ENCODE results near the gene ADGRF5.

ADGRF5 gene

DNA sequence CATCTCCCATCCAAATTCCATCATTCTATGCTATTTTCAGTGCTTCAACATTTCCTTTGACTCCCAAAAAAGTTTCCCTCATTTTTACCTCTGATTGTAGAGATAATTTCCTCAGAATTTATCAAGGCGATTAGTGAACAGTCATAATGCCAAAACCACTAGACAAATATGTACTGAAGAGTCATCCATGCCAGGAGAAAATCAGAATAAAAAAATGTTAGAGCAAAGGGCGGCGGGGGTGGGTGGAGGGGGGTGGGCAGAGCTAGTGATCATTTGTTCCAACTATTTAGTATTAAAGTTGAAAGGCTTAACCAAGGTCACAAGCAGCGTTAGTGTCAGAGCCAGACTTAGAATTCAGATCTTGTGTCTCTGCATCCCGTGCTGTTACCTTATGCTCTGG lies 5.3 kb upstream of the ADGRF5 start:
- no peak for DNase-seq

DNA sequence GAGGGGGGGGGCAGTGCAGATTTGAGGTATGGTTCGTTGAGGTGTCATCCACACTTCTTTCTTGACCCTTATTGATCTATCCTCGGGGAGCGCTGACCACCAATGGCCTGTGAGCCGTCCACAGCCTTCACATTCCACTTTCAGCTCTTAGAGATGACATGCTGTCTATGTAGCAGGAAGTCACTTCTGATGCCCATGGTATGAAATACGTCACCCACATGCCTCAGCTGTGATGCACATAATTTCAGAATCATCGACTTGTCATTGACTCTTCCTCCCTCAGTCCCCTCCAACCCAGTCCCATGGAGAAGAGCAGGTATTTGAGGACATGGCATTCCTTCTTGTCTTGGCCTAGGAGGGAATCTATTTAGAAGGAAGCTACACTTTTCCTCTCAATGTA lies 4.7 kb upstream of the ADGRF5 start:
- DNase-seq = no peak

DNA sequence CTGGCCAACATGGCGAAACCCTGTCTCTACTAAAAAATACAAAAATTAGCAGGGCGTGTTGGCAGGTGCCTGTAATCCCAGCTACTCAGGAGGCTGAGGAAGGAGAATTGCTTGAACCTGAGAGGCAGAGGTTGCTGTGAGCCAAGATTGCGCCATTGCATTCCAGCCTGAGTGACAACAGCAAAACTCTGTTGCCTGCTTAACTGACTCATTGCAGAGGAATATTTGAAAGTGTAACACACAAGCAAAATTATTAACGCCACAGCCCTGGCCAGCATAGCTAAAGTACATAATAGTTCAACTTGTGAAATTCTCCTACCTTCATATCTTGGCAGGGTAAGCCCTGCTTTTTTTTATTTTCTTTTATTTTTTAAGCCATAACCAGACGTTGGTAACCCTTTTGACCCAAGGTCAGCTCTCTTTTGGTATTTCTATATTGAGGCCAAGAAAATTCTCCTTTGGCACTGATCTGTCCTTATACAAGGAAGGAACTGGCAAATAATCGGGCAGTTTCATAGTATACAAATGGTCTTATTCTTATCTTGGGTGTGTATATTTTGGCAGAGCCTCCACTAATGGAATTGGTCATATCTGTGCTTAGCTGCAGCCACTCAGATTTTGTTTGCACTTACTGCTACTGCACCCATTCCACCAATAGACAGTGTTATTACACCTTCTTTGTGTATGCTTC lies 4.0 kb upstream of the ADGRF5 start:
- no peak for DNase-seq

DNA sequence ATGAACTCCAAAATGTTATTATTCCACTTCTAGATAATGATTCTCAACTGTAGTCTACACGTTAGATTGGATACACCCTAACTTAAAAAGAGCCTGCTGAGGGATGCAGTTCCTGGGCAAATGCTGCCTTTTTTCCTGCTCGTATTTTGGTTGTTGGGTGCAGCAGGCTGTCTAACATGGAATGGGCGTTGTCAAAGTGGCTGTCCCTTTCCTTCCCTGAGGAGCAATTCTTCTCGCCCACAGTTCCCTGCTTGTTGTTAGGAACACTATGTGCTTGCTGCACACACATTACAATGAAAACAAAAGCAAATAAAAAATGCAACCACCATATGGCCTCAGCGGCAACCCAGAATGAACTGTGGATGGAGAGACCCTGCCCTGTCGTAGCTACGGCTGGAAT lies 1.7 kb upstream of the ADGRF5 start:
- no peak for DNase-seq

DNA sequence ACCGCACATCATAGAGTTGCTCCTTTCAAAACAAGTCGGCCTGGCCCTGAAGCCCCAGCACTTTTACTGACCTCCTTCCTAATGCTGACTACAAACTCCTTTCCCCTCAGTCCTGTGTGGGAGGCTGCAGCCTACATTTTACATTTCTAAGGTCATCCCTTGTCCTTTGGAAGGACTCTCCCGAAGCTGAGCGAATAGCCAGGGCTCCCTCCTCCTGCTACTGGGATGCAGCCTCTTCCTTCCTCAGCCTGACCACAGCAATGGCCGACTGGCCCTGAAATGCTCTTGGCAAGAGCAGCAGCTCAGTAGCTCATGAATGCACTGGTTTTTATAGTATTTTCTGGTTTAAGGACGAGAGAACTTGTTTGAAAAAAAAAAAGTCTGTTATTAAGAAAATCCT lies 679 bp downstream of the ADGRF5 start:
- no peak for DNase-seq

DNA sequence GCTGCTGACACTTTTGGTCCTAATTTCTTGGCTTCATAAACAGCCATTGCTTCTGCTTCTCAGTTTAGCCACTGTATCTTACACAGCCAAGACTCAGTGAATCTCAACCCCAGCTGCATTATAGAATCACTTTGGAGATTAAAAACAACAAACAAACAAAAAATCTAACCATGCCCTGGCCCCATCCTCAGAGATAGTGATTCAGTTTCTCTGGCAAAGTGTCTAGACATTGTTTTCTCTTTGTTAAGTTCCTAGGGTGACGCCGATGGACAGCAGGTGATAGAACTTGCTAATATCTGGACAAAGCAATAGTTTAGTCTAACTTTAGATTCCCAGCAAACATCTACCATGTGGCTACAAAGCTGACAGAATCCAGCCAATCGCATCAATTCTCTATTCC lies 2.9 kb downstream of the ADGRF5 start:
- DNase-seq = no peak

DNA sequence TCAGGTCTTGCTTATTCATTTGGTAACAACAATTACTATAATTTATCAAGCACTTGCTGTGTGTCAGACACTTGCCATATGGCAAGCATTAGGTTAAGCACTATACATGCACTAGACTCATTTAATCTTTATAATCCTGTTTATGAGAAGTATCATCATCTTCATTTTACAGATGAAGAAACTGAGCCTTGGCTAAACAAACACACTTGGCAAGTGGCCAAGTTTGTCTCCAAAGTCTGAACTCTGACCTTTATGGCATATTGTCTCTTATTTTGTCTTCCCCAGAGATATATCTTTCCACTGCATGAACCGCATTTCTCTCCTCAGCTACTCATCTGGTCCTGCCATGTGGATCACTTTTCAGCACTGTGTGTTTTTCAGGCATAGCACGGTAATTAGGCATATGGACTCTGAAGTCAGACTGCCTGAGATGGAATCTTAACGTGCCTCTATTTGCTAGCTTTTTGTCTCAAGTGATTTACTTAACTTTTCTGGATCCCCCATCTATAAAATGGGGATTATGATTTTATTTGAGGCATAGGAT lies 4.7 kb downstream of the ADGRF5 start:
- no peak for DNase-seq

DNA sequence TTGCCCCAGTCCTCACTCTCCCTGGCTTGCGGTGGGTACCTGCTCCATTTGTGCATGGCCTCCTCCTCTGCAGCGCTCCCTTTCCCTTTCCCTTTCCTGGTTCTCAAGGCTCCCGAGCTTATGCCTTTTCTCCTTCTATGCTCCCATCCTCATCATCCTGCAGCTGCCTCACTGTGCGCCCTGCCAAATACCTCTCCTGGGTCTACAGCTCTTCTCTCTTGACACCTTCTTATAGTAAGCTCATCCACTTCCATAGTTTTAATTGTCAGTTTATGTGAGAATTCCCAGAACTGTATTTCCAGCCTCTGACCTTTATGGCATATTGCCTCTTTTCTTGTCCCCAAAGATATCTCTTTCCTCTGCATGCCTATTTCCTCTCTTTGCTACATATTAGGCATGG lies 5.9 kb downstream of the ADGRF5 start:
- no peak for DNase-seq

DNA sequence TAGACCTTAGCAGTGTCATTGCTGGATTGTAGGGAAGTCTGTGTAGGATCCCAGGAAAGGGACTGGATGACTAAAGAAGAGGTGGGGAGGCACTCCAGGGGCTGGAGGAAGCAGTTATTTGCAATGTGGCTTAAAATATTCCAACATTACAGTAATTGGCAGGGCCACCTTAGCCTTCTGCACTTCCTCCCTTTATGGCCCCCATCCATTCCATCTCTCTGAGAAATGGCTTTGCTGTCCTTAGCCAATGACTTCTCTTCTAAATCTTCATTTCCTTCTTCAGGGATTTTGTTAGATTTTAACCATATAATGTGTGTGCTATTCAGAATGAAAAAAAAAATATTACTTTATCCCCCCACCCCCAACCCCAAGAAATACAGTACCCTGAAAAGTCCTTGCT lies 6.4 kb downstream of the ADGRF5 start:
- no peak for DNase-seq

DNA sequence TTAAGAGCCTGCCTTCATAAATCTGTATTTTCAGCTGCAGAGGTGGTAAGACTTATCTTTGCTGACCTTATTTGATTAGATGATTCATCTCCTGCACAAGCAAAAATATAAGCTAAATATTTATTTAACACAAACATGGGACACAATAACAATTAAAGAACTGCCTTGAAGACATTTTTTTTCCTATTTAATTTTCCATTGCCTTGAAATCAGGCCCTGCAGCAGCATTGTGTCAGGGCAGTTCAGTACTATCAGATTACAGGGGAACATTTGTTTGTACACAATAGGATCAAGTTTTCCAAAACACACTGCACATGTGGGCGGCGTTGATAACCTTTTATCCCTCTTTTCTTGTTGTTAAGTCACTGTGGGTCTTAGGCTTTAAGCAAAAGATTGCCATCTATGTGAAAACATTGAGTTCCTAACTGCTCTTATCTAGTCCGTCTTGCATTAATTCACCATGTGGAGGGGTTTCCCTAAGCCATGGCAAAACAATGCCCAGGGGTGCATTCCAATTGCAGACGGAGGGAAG lies 7.4 kb downstream of the ADGRF5 start:
- DNase-seq = peak; percentile 27

DNA sequence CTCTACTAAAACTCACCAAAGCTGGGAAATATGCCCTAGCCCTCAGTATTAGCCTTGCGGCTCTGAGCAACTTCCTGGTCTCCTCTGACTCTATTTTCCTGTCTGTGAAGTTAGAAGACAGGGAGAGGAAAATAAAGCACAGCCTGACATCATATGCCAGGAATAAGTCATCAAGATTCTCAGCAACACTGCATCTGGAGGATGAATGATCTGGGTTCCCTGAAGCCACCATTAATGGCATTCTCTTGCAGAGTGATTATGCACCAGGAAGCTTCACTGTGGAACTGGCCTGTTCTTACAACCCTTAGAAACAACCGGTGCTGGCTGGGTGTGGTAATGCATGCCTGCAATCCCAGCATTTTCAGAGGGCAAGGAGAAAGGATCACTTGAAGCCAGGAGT lies 12.4 kb downstream of the ADGRF5 start:
- DNase-seq = no peak

DNA sequence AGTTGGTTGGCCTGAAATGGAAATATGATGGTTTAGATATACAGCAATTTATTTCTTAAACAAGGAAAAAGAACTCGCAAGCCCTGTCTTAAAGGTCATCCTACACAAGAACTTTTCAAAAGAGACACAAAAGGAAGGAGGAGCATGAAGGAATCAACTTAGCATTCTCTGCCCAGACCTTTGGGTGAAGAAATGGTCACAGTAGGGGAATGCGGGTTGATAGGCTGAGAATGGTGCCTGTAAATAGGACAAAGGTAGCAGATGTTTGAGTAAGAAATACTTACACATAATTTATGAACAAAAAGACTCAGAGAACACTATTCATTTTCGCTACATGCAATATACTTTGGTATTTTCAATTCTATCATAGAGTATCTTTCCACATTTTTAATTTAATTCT lies 15.0 kb downstream of the ADGRF5 start:
- DNase-seq = no peak

DNA sequence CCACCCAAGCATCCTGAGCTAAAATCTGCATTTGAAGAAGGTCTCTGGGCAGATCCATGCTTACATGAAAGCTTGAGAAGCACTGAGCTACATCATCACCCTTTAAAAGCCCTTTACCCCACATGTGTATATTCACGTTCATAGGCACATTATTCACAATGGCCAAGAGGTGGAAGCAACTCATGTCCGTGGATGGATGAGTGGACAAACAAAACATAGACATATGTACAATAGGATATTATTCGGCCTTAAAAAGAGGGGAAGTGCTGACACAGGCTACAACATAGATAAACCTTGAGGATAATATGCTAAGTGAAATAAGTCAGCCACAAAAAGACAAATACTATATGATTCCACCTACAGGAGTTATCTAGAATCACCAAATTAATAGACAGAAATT lies 17.6 kb downstream of the ADGRF5 start:
- DNase-seq = no peak

DNA sequence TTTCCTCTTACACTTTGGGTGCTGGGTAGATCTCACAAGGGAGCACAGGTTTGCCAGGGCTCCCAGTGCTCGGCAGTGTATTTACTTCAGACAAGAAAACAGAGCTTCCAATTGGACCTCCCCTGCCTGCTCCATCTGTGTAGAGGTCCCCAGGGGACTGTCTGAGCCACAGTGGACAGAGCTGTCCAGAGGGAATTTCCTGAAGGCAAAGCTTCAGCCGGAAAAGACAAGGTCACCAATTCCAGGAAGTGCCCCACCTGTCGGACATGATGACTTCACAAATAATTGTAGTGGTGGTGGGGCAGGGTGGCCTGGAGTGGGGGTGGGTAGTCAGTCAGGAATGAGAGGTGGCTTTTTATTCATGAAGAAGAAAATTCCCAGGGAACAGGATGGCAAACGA lies 18.6 kb downstream of the ADGRF5 start:
- DNase-seq = no peak

DNA sequence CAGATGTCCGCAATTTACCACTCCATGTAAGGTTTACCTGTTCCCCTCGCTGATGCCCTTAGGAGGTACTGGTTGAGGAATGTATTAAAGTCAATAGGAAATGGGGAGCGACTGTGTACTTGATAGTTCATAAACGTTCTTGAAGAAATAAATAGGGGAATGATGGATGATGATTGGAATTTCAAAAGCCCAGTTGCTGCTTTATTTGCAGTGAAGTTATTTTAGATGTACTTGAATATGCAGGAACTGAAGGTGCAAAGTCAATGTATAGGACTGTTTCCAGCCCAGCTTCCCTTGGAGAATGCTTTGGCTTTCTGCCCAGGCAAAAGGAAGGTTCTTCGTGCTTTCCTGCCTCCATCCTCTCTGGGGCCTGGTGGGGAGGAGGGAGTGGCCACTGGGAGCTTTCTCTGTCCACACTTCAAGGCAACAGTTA lies 19.8 kb downstream of the ADGRF5 start:
- no peak for DNase-seq

DNA sequence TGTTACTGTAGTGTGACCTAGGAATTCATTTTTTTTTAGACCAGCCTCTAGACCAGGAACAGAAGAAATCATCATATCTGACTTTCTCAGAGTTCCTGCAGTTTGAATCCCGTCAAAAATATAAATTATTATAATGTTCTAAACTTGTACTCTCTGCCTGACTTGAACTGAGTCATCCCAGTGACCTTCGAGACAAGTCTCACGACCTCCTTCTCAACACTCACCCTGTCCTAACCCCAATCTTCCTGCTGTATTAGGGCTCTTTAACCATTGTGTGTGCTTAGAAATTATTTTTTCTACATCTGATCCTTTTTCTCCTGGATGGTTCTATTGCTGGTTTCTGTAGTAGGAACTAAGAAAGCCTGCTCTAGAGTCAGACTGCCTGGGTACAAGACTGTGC lies 21.5 kb downstream of the ADGRF5 start:
- no peak for DNase-seq

DNA sequence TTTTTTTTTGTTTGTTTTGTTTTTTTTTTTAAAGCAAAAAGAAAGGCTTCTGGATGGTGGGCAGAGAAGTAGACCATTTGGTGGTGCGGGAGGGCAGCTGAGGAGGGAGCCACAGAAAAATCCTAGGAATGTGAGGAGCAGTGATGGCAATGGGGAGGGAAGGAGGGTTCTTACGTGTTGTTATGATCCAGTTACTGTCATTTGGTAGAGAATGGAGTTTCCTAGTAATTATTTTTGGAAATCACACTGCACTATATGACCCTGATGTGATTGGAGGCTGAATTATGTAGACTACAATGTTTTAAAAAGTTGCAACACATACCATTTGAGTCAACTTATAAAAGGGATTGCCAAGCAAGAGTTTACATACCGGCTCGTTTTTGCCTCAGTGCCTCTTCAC lies 22.1 kb downstream of the ADGRF5 start:
- DNase-seq = no peak

DNA sequence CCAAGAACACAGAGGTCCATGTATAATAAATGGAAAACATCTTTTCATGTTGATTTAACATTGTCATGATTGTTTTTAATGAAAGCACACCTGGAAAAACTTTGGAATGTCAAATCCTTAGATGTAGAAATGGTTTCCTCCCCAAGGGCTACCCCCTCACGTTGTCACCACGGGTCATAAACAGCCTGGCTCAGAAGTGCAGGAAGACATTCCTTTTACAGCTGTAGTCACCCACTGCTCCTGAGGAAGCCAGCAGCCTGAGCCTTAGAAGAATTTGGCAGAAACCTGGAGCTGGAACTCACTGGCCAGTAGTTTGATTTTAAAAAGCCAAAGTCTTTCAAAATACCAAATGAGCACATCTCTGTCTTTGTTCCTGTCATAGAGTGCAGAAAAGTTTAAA lies 23.7 kb downstream of the ADGRF5 start:
- no peak for DNase-seq

DNA sequence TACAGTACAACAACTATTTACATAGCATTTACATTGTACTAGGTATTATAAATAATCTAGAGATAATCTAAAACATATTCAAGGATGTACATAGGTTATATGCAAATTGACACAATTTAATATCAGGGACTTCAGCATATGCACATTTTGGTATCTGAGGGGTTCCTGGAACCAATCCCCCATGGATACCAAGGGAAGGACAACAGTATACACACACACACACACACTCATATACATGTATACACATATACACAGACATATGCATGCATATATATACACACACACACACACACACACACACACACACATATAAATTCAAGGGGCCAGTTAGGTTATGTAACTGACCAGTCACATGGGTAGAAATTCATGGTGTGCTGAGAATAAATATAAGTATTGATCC lies 24.9 kb downstream of the ADGRF5 start:
- DNase-seq = no peak

DNA sequence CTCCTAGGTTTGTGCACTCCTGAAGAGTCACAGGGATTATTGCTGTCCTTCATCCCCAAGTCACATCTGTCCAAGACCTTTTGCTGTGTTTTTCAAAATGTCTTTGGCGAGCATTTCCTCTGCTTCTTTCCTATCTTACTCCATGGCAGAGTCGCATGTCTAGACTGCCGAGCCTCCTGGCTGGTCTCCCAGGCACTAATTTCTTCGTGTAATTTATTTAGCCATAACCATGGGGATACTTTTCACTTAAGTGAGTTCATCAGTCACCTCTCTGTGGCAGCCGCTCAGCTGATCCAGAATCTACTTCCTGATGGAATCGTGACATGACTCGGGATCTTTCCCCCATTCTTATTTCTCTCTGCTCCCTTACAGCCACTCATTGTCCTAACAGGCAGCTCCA lies 25.8 kb downstream of the ADGRF5 start:
- no peak for DNase-seq

DNA sequence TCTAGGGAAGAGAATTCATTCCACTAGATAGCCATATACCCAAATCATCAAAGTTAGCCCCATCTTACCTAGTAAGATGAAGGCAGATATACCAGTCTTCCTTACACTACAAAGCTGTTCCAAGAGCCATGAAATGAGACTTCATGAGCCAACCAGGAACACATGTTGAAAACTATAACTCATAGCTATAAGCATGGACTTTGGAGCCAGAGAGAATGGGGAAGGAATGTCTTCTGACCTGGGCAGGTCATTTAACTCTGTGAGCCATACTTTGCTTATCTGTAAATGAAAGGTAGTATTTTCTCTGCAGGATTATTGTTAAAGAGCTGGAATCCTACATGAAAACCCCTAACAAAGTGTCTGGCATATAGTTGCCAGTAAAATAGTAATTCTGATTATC lies 27.3 kb downstream of the ADGRF5 start:
- no peak for DNase-seq

DNA sequence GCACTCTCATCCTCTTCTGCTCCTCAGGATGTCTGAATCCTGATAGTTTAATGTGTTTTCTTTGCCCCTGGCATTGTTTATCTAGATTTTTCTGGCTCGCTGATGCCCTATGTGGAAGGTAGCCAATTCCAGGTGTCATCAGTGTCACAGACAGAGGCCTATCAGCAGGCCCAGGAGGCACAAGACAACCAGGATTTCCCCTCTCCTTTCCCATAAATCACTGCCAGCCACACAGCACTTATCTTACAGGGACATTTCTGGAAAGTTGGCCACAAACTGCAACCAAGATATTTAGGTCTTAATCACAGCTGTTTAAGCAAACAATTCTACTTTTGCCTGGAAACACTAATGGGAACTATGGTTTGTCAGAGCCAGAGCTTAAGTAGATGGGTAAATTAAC lies 28.1 kb downstream of the ADGRF5 start:
- DNase-seq = peak; percentile 16

DNA sequence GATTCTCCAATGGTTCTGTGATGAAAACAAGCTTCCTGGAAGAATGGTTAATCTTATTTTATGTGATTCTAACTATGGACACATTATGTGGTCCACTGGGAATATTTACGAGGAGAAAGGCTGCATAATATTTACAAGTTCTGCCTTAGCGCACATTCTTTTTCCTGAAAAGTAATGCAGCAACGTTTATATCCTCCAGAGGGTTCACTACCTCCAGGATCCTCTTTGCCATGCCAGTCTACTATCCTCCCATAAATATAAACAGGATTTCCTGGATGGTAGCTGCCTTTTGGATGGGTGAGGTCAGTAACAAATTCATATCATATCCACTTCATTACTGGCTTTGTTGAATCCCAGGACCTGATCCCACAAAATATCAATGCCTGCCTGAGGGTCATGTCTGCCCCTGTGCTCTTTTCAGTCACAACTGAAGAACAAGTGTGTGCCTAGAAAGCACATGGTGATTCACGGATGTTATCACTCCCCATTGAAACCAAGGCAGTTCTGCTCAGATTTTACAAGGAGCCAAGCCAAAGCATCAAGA lies 30.4 kb downstream of the ADGRF5 start:
- DNase-seq = no peak

DNA sequence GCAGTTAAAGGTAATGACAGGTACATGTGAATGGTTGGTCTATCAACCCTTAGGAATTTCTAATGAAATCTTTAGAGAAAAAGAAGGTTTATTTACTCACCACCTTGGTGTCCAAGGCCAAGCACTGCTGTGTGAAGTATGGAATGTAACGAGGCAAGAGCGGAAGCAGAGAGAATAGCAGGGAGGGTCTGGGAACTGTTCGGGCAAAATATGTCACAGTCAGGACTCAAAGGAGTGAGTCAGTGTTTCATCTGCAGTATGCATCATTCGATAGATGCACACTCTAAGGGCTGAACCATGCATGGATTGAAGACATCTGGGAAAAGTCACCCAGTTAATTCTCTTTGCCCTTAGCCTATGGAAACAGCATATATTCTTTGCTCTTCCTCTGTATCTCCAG lies 33.2 kb downstream of the ADGRF5 start:
- DNase-seq = no peak

DNA sequence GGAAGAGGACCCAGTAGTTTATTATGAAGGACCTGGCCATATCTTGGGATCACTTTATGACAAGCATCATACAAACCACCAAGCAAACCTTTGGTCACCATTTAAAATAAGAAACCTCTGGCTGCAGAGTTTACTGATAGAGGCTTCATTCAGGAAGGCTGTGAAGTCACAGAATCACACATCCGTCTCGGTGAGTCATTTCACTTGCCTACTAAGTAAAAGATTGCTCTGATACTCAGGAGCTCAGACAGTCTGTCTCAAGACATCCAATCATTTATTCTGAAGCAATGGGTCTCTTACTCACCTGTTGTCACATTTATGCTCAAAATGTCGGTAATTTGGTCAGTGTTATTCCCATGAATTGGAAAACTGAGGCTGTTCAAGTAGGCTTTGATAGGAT lies 33.7 kb downstream of the ADGRF5 start:
- DNase-seq = no peak

Measured in NCI-H2029 (cell line).